HG02759 (cell line): ENCODE measurements around the gene TTC1.
"Not testable (repeated sequence)": the region's sequence is repeated elsewhere in the genome, so short reads cannot be mapped to it uniquely, and the experiment has no call there.

Experiments
- ATAC-seq: cut with Tn5 transposase; IDR thresholded peaks from one replicate; pipeline ENCODE4 v1.9.1; 2021; ENCODE audit warnings: mild to moderate bottlenecking, moderate library complexity; ENCODE audit not compliant: unreplicated experiment

TTC1 gene

GRCh38 chr5:160039810-160040470, 31.0 kb downstream of the TTC1 start:
- no peak for ATAC-seq

DNA sequence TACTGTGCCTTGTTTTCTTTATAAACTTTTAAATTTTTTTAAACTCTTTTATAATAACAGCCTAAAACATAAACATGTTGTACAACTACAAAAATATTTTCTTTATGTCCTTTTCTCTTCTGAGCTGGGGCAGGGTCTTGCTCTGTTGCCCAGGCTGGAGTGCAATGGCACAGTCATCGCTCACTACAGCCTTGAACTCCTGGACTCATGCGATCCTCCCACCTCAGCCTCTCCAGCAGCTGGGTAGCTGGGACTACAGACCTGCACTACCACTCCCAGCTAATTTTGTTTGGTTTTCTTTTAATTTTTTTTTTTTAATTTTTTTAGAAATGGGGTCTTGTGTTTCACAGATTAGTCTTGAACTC, 31.5 kb downstream of the TTC1 start:
- no peak for ATAC-seq

- no peak for ATAC-seq
Observed at GRCh38 chr5:160042671-160043070, 33.7 kb downstream of the TTC1 start.

GRCh38 chr5:160044391-160044804, 35.5 kb downstream of the TTC1 start:
- no peak for ATAC-seq

DNA sequence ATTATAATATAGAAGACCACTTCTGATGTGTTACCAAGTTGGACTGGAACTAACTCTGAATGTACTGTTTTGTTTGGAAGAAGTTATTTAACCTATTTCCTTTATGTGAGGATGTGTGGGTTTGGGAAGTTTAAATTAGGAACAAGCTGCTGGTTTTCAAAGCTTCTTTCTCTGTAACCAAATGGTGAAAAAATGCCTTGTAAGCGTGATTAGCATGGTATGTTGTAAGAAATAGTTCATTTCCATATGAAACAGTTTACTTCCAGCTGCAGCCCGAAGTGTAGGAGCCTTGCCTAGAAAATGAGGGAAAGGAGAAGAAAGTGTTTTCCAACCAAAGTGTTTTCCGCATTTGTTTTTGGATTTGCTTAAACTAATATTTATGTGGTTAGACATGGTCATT, 36.0 kb downstream of the TTC1 start:
- ATAC-seq, result no peak

GRCh38 chr5:160047423-160047822, 38.5 kb downstream of the TTC1 start:
- no peak for ATAC-seq

- ATAC-seq, result no peak
Observed at GRCh38 chr5:160048131-160048530, 39.2 kb downstream of the TTC1 start.

- no peak for ATAC-seq
Observed at GRCh38 chr5:160049099-160049498, 40.2 kb downstream of the TTC1 start.

GRCh38 chr5:160054047-160054446, 45.1 kb downstream of the TTC1 start:
- no peak for ATAC-seq

DNA sequence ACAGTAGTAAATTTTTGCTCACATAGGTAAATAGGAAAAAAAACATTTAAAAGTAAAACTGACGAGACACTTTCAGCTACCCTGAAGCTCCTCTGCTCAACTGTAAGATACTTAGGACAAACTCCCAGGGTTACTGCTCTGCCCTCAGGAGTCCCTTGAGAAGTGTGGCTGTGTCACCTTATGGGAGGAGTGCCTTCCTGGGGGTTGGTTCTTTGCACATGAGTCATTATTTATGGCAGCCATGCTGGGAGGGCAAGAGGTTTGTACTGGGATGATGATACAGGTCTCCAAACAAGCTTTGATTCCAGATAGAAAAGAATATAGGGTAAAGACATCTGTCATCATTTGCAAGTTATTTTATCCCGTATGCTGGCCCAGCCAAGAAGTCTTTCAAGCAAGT, 45.9 kb downstream of the TTC1 start:
- no peak for ATAC-seq

- ATAC-seq, result no peak
Observed at GRCh38 chr5:160057256-160057655, 48.3 kb downstream of the TTC1 start.

- ATAC-seq, result no peak
Observed at GRCh38 chr5:160060001-160060400, 51.1 kb downstream of the TTC1 start.

DNA sequence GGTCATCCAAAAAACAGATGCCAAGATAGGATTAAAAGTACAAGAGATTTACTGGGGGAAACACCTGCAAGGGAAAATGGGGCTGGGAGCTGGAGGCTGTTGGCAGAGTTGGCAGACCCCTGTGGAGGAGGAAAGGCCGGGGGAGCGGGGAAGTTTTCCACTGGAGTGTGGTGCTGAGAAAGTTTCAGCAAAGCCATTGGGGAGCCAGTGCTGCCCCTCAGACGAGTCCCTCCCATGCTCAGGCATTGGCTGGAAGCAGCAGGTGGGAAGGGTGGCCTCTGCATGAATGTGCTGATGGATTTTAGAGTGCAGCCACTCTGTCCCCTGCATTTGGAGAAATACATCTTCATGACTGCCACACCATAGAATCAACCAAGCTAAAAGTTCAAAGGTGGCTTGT, 52.8 kb downstream of the TTC1 start:
- ATAC-seq, result no peak

DNA sequence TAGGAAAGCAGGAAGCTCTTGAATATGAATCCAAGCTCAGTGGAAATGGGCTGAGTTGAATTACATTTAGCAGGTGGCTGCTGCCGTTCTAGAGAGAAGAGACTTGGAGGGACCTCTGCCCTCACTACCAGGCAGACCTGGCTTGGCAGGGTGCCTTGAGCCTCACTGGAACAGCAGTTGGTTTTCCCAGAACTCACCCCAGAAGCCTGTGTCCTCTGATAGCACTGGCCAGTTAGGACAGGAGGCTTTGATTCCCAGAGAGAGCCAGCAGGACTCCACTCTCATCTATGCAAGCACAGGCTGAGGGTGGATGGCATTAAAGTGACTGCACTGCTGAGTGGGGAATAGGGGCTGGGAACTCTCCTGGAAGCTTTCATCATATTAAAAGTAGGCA, 55.5 kb downstream of the TTC1 start:
- no peak for ATAC-seq

- no peak for ATAC-seq
Observed at GRCh38 chr5:160064995-160065614, 56.2 kb downstream of the TTC1 start.

DNA sequence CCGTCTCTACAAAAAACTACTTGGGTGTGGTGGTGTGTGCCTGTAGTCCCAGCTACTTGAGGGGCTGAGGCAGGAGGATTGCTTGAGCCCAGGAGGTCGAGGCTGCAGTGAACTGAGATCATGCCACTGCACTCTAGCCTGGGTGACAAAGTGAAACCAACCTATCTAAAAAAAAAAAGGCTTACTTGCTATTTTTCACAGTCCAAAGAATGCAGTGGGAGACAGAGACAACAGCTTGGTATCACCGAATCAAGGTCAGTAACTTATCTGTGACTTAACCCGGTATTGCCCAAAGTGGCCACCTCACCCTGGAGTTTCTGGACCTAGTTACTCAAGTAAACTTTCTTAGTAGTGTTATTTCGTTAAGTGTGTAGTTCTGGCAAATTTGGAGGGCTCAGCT, 60.2 kb downstream of the TTC1 start:
- ATAC-seq, result not testable (repeated sequence)

GRCh38 chr5:160071516-160071915, 62.6 kb downstream of the TTC1 start:
- no peak for ATAC-seq

- ATAC-seq, result no peak
Observed at GRCh38 chr5:160071916-160072315, 63.0 kb downstream of the TTC1 start.

DNA sequence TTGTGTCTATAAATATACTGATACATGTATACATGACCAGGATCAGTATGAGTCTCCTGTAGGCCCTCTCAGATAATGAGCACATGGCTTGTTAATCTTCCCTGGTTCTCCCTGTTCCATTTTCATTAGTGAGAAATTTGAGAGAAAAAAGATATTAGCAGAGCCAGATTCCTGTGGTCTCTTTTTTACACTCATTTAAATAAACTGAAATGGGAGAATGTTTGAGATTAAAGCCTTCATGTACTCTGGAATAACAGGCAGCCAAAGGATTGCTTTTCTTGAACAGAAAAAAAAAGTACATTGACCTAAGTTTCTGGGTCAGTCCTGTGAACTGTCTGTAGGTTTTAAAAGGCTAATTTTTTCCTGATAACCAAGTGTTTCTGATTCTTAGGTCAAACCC, 66.1 kb downstream of the TTC1 start:
- ATAC-seq, result no peak

DNA sequence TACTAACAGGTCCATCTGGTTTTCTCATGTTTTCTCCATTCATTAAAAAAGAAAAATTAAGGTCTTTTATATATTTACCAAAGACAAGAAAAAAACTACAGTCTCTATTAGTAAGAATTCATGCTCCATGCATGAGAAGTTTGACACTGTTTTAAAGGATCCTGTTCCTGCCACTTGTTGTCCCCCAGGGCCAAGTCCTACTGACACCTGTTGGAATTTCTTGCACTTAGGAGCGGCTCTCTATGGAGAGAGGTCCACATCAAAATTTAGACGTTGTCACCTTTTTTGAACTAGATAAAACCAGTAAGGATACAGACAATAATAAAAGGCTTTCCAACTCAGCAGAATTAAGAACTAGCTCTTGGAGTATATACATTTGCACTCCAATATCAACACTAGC, 68.1 kb downstream of the TTC1 start:
- no peak for ATAC-seq

GRCh38 chr5:160079753-160080152, 70.8 kb downstream of the TTC1 start:
- ATAC-seq, result no peak

GRCh38 chr5:160081495-160081894, 72.6 kb downstream of the TTC1 start:
- no peak for ATAC-seq
